Left renal cortex interstitium (tissue), 4 donors: ENCODE data around the gene LTV1. TPM values are rescaled to one million over a fixed set of nuclear protein-coding genes. Genes with fewer than 3 reads are reported as not detected.

Experiments used
- DNase-seq, 4 donors: peaks; one replicate each; pipeline ENCODE4 v3.0.0-alpha.2; 2013; ENCODE audit warnings: low read depth in 4 of 4, low spot score in 2 of 4, missing footprints in 1 of 4
- polyA plus RNA-seq, 4 donors: library from polyadenylated mRNA; unstranded; fragments of 120-200 nt; gene quantifications; one replicate each; pipeline ENCODE4 v1.2.1, GENCODE V29; 2013; ENCODE audit not compliant: insufficient read length in 4 of 4

The LTV1 gene
- polyA plus RNA-seq, 4 donors: 34.3 to 45.2 (median 38.8) TPM

DNA sequence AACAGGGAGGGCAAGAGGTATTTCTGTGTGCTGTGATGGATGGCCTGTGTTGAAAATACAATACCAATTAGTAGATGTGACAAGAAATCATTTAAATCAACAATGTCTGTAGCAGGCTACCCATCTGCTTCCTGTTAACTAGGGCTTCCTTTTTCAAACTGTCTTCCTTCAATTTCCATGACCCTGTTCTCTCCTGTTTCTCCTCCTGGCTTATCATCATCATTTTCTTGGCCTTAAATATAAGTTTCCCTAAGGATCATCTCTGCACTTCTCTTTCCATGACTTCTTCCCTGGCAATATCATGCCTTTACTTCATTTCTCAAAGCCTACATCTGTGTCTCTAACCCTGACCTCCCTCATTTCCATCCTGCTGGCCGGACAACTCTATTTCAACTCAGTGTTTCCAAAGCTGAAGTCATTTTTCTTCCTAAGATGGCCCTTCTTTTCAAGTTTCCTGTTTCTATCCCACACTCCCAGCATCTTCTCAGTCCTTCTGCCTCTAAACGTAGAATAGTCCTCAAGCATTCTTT lies 39.3 kb downstream of the LTV1 start:
- DNase-seq: no peak

DNA sequence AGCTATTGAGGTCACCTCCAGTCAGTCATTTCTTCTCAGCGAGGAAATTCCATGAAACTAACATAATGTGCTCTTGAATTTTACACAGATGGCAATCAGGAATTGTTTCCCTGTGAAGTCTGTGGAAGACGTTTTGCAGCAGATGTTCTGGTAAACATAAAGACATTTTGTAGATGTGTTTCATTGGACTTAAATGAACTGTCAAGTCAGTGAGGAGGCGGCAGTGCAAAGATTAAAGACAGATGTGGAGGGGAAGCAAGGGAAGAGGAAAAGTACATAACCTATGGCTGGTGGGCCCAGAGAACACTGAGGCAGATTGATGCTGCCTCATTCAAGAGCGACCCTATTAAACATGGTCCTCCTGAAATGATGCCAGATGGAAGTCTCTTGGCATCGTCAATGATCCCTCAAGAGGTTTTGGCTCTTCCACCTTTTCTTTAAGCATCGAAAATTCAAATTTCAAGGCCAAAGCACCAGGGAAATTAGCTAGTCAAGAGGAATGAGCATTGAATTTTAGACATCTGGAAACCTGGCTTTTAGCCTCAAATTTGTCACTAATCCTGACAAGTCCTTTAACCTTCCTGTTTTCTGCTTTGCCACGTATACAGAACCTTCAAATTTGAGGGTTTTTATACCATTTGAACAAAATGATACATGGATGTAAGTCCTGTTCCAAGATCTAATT lies 41.2 kb downstream of the LTV1 start:
- no peak for DNase-seq

GRCh38 chr6:143885116-143885515 lies 42.0 kb downstream of the LTV1 start:
- no peak for DNase-seq

DNA sequence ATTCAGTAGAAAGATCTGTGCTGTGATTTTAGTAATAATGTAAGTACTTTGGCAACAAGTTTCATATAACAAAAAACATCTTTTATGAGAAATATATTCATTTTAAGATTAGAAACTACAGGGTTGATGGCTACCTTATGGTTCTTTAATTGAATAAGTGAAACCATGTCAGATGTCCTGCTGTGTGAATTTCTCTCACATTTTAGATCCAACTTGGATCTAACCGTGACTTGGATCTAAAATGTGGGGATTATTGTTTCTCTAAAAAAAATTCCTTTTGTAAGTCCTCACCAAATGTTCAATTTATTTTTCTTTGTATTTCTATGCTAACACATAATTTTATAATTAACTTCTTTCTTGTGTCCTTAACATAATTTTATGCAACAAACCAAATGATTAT lies 51.5 kb downstream of the LTV1 start:
- no peak for DNase-seq

- DNase-seq: no peak
Observed at GRCh38 chr6:143896126-143896860, 53.2 kb downstream of the LTV1 start.

DNA sequence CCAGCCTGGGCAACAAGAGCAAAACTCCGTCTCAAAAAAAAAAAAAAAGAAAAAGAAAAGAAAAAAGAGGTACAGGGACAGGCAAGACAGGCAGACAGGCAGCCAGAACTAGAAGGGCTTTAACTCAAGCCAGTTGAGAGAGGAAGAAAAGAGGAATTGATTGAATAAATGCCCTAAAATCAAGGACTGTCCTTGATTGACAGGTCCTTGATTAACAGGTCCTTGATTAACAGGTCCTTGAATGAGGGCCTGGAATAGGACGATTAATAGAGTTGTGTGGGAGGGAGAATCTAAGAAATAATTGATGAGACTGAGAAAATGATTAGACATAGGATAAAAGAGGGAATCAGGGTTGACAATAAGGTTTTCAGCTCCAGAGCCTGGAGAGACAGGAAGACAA lies 57.2 kb downstream of the LTV1 start:
- no peak for DNase-seq

DNA sequence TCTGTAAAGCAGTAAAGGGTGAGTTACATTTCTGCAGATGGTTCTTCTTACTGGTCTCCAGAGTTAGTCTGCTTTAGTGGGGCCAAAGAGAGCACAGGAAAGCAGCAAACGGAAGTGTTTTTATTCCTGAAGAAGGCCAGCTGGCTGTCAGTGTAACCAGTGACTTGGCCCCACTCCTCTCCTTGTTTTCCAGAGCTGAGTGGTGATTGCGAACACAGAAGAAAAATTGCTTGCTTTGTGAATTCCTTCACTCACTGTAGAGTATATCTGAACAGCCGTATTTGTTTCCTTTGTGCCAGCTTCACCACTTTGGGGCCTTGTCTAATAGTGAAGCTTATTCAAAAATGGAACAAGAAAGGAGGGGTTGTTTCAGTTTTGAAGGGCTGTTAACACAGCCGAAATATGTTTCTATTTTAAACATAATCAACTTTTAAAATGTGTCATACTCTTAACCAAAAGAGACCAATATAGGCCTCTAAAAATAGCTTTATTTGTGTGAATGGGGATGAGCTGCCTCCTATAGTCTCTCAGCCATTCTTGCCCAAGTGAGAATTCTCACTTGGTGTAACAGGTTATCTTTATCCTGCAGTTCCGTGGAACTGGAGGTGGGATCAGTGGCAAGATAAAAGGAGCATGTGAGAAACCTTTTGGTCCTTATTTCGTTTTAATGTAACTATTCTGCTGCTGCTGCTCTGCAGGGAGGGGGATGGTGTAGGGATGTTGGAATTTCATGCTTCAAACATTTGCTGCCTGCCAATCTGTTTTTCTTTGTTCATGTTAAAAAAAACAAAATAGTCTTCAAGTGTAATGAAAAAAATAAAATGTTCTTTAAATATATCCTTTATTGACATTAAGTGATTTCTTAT lies 59.0 kb downstream of the LTV1 start:
- DNase-seq: peak; percentile 64 to 88 (median 74)

DNA sequence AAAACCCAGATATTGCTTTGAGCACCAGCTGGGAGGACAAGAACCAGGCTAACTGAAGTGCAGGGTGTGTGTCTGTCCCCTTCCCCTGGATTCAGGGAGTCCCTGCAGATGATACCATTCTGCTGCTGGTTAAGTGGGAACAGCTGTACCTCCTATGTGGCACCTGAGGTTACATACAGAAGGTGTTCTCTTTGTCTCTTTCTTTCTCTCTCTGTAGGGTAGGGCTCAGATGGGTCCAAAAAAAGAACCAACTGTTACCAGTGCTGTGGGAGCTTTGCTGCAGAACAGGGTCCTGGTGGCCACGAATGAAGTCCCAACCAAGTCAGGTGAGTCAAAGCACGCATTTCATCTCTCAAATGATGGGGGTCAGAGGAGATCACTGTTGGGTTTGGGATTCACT lies 59.7 kb downstream of the LTV1 start:
- no peak for DNase-seq

DNA sequence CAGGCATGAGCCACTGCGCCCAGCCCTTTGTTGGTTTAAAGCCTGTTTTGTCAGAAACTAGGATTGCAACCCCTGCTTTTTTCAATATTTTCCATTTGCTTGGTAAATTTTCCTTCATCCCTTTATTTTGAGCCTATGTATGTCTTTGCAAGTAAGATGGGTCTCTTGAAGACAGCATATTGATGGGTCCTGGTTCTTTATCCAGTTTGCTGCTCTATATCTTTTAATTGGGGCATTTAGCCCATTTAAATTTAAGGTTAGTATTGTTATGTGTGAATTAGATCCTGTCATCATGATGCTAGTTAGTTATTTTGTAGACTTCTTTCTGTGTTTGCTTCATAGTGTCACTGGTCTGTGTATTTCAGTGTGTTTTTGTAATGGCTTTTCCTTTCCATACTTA lies 67.9 kb downstream of the LTV1 start:
- no peak for DNase-seq

DNA sequence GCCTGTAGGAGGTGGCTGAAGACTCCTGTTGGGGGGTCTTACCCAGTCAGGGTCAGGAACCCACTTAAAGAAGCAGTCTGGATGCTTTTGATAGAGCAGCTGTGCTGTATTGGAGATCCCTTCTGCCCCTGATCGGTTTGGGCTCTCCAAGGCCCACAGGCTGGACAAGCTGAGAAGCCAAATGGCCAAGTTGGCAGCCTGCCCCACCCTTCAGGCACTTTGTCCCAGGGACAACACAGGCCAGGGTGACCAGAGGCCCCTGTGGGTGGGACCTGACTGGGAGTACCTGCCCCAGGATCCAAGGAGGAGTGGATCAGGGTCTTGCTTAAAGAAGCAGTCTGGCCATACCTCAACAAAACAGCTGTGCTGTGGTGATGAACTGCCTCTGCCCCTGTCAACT lies 69.5 kb downstream of the LTV1 start:
- no peak for DNase-seq

Other genes with a start within 250 kb of the LTV1 start
- gene PHACTR2, start 165.4 kb upstream of the LTV1 start, polyA plus RNA-seq: 10 to 100 TPM; 30.0 to 36.7 (median 33.4) TPM
- gene ZC2HC1B, start 21.1 kb downstream of the LTV1 start, polyA plus RNA-seq: not detected
- gene PLAGL1, start 164.9 kb downstream of the LTV1 start, polyA plus RNA-seq: 100 to 1,000 TPM in 2 of 4 donors, 10 to 100 TPM in 2; 64.1 to 122 (median 94.3) TPM